OCI-LY7 (cell line): ENCODE results near the gene DNMT3A. TPM values are rescaled to one million over a fixed set of nuclear protein-coding genes. Genes with fewer than 3 reads are reported as not detected.

ENCODE experiments used
- BruUV-seq: library from RNA; stranded (reverse); fragments of 400-500 nt; replicated peaks from 2 replicates; lab custom pipeline; 2021; lab: Mats Ljungman, UMichigan
- CTCF ChIA-PET: fragments of 300-600 bp; sonication (Branson Sonifier 250); formaldehyde crosslinking; loops from one replicate; lab custom pipeline; 2022; ENCODE audit warnings: antibody characterized with exemption; ENCODE audit not compliant: unreplicated experiment; lab: Charles Lee
- POLR2A ChIA-PET: fragments of 300-600 bp; sonication (Branson Sonifier 250); formaldehyde crosslinking; loops from one replicate; lab custom pipeline; 2022; ENCODE audit warnings: antibody characterized with exemption; lab: Charles Lee
- DNase-seq: peaks from one replicate; pipeline ENCODE4 v3.0.0-alpha.2; 2015; ENCODE audit warnings: low spot score
- H2AFZ ChIP-seq: fragments of 200-600 bp; sonication (generic), shearing (Covaris generic); 2 replicates; pipeline ENCODE4 v1.6.1; 2014; ENCODE audit warnings: mild to moderate bottlenecking, antibody characterized with exemption, low read length, moderate library complexity
- H3K27ac ChIP-seq: fragments of 200-600 bp; sonication (generic); 2 replicates; pipeline ENCODE4 v1.5.1; 2014; ENCODE audit warnings: mixed run types, low read depth, mild to moderate bottlenecking, moderate library complexity, low read length, inconsistent platforms; ENCODE audit not compliant: poor library complexity, severe bottlenecking
- H3K36me3 ChIP-seq: fragments of 200-600 bp; sonication (generic); 2 replicates; pipeline ENCODE4 v1.6.1; 2014; ENCODE audit warnings: mild to moderate bottlenecking, antibody characterized with exemption, low read length, moderate library complexity, mixed read lengths; ENCODE audit not compliant: insufficient read depth
- H3K4me1 ChIP-seq: fragments of 200-600 bp; sonication (generic); 2 replicates; pipeline ENCODE4 v1.5.1; 2014; ENCODE audit warnings: mild to moderate bottlenecking, low read length; ENCODE audit not compliant: insufficient read depth, poor library complexity, severe bottlenecking
- H3K4me2 ChIP-seq: fragments of 200-600 bp; sonication (generic); 2 replicates; pipeline ENCODE4 v1.6.1; 2014; ENCODE audit warnings: mild to moderate bottlenecking, low read length
- H3K4me3 ChIP-seq: fragments of 200-600 bp; sonication (generic); 2 replicates; pipeline ENCODE4 v1.5.1; 2014; ENCODE audit warnings: mild to moderate bottlenecking, low read depth, low read length; ENCODE audit not compliant: poor library complexity, severe bottlenecking
- H3K79me2 ChIP-seq: fragments of 200-600 bp; sonication (generic); 2 replicates; pipeline ENCODE4 v1.6.1; 2016; ENCODE audit warnings: low read depth, mild to moderate bottlenecking, low read length, moderate library complexity, mixed read lengths; ENCODE audit not compliant: insufficient read depth
- H3K9me2 ChIP-seq: fragments of 200-600 bp; sonication (generic); 2 replicates; pipeline ENCODE4 v1.6.1; 2016; ENCODE audit warnings: mild to moderate bottlenecking, low read length, mixed read lengths; ENCODE audit not compliant: insufficient read depth
- H3K9me3 ChIP-seq: fragments of 200-600 bp; sonication (generic); 2 replicates; pipeline ENCODE4 v1.6.1; 2014; ENCODE audit warnings: mild to moderate bottlenecking, mixed run types, low read length, mixed read lengths
- H4K20me1 ChIP-seq: fragments of 200-600 bp; sonication (generic); 2 replicates; pipeline ENCODE4 v1.6.1; 2014; ENCODE audit warnings: mild to moderate bottlenecking, antibody characterized with exemption, low read length, moderate library complexity, mixed read lengths; ENCODE audit not compliant: insufficient read depth
- EZH2phosphoT487 ChIP-seq: fragments of 200-600 bp; sonication (generic); IDR thresholded peaks from 2 replicates; pipeline ENCODE4 v1.6.1; 2018; ENCODE audit warnings: low read depth, borderline replicate concordance, mild to moderate bottlenecking, mixed run types, antibody characterized with exemption, low read length, moderate library complexity, mixed read lengths
- intact Hi-C: fragments of 100-400 bp; cut with micrococcal nuclease; formaldehyde crosslinking; loops from one replicate; pipeline ENCODE4 v1.10.0; 2022; ENCODE audit not compliant: unreplicated experiment
- total RNA-seq, 2 experiments: library from RNA; depleted of rRNA in 1 of 2; stranded (reverse); fragments of >200 nt in 1 of 2; shearing (Covaris generic) in 1 of 2; gene quantifications; 2 replicates each; pipeline ENCODE4 v1.2.3, GENCODE V29; 2014 to 2022
- TF ChIP-seq, protein P1 (sequence below): fragments of 200-600 bp; sonication (generic); conservative IDR thresholded peaks from 2 replicates; pipeline ENCODE4 v1.5.1; 2014; ENCODE audit warnings: mild to moderate bottlenecking, antibody characterized with exemption, low read length, moderate library complexity, mixed read lengths

Gene DNMT3A
- total RNA-seq, 2 experiments from 2014 or later = 2.8 to 7.3 TPM

DNA sequence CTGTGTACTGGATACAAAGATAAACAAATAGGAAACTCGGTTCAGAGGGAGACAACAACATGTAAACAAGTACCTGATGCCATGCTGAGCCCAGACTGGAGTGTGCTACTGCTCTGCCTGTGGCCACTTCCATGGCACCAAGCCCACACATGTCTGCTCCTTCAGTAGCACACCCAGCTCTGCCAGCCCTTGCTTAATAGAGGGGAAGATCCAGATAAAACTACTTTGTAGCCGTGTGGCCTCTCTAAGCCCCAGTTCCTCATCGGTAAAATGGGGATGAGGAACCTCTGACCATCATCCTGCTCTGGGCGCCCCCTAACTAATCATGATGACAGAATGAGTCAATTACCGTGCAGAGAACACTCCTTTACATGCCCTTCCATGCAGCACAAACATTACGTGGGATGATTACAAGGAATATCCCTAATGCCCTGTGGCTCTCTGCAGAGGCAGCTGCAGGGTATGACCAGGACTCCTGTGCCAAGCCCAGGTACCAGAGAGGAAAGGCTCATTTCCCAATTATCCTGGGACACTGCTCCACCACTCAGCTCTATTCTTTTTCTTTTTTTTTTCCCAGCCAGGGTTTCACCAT, 34.9 kb downstream of the DNMT3A start:
- no TSS peak for BruUV-seq
- Histone ChIP-seq H2AFZ (no peak overlapping the region), H4K20me1 (no peaks in the 10 kb centered on the region), H3K27ac (no peak overlapping the region), H3K79me2 (no peaks in the 10 kb centered on the region), H3K4me1 (peaks cover 2% of the 10 kb centered on the region), H3K9me2 (no peaks in the 10 kb centered on the region), H3K4me2 (no peak overlapping the region), H3K4me3 (no peak overlapping the region), H3K9me3 (no peaks in the 10 kb centered on the region), H3K36me3 (no peaks in the 10 kb centered on the region)
- no peak for DNase-seq
- no peak for TF ChIP-seq EZH2phosphoT487
- TF ChIP-seq, protein P1, sequence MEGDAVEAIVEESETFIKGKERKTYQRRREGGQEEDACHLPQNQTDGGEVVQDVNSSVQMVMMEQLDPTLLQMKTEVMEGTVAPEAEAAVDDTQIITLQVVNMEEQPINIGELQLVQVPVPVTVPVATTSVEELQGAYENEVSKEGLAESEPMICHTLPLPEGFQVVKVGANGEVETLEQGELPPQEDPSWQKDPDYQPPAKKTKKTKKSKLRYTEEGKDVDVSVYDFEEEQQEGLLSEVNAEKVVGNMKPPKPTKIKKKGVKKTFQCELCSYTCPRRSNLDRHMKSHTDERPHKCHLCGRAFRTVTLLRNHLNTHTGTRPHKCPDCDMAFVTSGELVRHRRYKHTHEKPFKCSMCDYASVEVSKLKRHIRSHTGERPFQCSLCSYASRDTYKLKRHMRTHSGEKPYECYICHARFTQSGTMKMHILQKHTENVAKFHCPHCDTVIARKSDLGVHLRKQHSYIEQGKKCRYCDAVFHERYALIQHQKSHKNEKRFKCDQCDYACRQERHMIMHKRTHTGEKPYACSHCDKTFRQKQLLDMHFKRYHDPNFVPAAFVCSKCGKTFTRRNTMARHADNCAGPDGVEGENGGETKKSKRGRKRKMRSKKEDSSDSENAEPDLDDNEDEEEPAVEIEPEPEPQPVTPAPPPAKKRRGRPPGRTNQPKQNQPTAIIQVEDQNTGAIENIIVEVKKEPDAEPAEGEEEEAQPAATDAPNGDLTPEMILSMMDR = no peak
- intact Hi-C loops = loop anchor here (10.0 kb wide), 1 partner anchor 358 kb away; no protein-coding TSS in a partner anchor
- ChIA-PET CTCF (no interaction called here), POLR2A (interaction anchor here (0.6 to 0.7 kb wide), 2 partner anchors 14 to 568 kb away, joined by 3 read pairs; no protein-coding TSS in a partner anchor)

DNA sequence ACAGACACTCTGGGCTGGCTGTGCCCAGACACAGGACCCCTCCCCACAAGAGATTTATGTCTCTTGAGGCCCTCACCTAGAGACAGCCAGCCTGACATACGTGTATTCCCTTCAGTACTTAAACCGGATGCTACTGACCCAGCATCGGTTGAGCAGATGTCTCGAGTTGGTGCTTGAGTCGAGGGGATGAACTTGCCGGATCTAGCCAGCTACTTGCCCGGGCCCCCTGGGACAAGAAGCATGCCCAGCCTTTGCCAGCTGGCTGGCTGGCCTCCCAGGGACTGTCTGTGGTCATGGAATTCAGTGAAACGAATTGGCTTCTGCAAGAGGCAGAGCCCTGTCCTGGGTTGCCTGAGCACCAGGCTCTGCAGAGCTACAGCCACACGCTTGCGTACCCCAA, 36.0 kb downstream of the DNMT3A start:
- H3K79me2 ChIP-seq = no peaks in the 10 kb centered on the region
- H3K9me3 ChIP-seq = no peaks in the 10 kb centered on the region
- BruUV-seq = no TSS peak
- H2AFZ ChIP-seq = no peak overlapping the region
- H3K4me1 ChIP-seq = peaks cover 11% of the 10 kb centered on the region
- H3K36me3 ChIP-seq = no peaks in the 10 kb centered on the region
- ChIA-PET POLR2A (interaction anchor here (1.3 kb wide), 1 partner anchor 11 kb away, joined by 4 read pairs; no protein-coding TSS in a partner anchor), CTCF (no interaction called here)
- no peak for DNase-seq
- no peak overlapping the region for H3K4me2 ChIP-seq
- TF ChIP-seq EZH2phosphoT487 = no peak
- TF ChIP-seq, protein P1 = no peak
- no peaks in the 10 kb centered on the region for H3K9me2 ChIP-seq
- H3K27ac ChIP-seq = no peak overlapping the region
- H4K20me1 ChIP-seq = no peaks in the 10 kb centered on the region
- intact Hi-C loops = loop anchor here (10.0 kb wide), 1 partner anchor 359 kb away; no protein-coding TSS in a partner anchor
- H3K4me3 ChIP-seq = no peak overlapping the region

DNA sequence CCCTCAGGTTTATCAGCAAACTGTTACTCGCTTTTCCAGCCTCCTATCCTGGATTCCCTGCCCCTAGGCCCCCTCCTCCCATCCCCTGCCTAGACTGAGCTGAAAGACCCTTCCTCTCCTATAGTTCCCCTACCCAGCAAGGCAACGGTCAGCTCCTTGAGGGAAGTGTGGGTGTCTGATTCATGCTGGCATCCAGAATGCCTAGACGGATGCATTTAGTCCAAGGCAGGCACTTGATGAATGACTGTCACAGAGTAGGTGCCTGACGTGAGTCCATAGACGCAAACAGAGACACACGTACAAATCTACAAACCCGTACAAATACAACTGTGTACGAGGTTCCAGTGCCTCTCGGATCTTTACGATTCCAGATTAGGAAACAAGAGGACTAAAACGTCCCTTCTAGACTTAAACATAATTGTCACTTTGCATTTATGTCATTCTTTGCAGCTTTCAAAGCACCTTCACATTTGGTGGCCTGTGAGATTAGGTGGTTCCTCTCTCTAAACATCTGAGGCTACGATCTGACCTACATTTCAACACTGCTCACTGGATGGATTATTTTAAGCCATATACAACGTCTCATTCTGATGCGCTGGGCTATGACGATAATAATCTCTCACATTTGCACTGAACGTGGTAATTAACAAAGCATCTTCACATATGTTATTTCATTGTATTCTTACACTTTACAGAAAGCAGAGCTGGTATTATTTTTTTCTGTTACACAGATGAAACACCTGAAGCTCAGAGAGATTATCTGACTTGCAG, 36.7 kb downstream of the DNMT3A start:
- Histone ChIP-seq H2AFZ (no peak overlapping the region), H3K4me3 (no peak overlapping the region), H3K9me3 (no peaks in the 10 kb centered on the region), H3K9me2 (no peaks in the 10 kb centered on the region), H3K36me3 (no peaks in the 10 kb centered on the region), H3K79me2 (no peaks in the 10 kb centered on the region), H4K20me1 (no peaks in the 10 kb centered on the region), H3K27ac (no peak overlapping the region), H3K4me1 (peaks cover 11% of the 10 kb centered on the region), H3K4me2 (no peak overlapping the region)
- ChIA-PET POLR2A (interaction anchor here (1.0 to 1.3 kb wide), 2 partner anchors 10 to 277 kb away, joined by 3 to 4 read pairs; no protein-coding TSS in a partner anchor), CTCF (no interaction called here)
- BruUV-seq = no TSS peak
- intact Hi-C loops = loop anchor here (10.0 kb wide), 1 partner anchor 360 kb away; no protein-coding TSS in a partner anchor
- no peak for TF ChIP-seq EZH2phosphoT487
- TF ChIP-seq, protein P1 = no peak
- DNase-seq = no peak
